ENCODE data around the gene VILL.

Gene VILL

DNA sequence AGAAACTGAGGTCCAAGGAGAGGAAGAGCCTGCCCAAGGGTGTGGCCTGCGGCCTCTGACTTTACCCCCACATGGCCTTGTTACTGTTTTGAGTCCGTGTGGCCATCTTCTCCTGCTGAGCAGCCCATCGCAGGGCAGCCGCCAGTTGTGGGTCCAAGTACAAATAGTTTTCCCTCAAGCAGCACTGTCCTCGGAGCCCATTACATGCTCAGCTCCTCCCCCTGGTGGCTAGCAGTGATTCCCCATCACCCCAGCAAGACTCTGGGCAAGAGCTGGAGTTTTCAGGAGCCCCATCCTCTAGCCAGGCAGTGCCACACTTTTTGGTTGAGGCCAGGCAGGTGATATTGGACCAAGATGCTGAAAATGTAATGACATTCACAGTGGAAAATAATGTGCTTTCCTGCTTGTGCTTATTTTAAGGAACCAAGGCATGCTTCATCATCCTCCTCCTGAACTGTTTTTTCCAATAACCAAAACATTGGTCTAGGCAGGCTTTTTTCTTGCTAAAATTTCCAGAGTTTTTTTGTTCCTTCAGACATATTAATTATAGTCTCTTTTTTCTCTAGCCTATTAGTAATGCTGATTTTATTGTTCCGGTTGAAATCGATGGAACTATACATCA, 23.2 kb upstream of the VILL start:
- TF ChIP-seq CEBPB (IDR thresholded peaks at IDR 0.05) (no peak), ZBTB7A (IDR thresholded peaks at IDR 0.05; ENCODE audit: low read depth) (no peak), TEAD4 (IDR thresholded peaks at IDR 0.05) (no peak), RAD21 (IDR thresholded peaks at IDR 0.05; ENCODE audit: low read depth) (peak; percentile 74)
- TF ChIP-seq, protein P1, sequence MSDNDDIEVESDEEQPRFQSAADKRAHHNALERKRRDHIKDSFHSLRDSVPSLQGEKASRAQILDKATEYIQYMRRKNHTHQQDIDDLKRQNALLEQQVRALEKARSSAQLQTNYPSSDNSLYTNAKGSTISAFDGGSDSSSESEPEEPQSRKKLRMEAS (IDR thresholded peaks at IDR 0.05) = no peak

DNA sequence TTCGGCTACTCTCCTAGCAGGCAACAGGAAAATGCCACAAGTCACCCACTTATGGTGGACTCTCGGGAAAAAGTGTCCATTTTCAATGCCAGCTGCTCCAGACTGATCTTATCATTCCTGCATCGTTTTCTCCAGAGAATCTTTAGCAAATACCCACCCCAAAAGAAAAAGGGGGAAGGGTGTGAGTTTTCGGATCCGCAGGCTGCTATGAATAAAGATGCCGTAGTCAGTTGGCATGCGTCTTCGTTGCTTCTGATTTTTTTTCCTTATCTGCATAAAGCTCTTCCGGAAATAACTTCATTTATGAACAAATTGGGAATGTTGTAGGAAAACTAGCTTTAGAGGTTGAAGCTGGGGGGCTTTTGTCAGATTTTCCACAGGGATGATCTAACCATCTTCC, 22.4 kb upstream of the VILL start:
- TF ChIP-seq CREB1 (IDR thresholded peaks at IDR 0.05; ENCODE audit: low read depth) = no peak

DNA sequence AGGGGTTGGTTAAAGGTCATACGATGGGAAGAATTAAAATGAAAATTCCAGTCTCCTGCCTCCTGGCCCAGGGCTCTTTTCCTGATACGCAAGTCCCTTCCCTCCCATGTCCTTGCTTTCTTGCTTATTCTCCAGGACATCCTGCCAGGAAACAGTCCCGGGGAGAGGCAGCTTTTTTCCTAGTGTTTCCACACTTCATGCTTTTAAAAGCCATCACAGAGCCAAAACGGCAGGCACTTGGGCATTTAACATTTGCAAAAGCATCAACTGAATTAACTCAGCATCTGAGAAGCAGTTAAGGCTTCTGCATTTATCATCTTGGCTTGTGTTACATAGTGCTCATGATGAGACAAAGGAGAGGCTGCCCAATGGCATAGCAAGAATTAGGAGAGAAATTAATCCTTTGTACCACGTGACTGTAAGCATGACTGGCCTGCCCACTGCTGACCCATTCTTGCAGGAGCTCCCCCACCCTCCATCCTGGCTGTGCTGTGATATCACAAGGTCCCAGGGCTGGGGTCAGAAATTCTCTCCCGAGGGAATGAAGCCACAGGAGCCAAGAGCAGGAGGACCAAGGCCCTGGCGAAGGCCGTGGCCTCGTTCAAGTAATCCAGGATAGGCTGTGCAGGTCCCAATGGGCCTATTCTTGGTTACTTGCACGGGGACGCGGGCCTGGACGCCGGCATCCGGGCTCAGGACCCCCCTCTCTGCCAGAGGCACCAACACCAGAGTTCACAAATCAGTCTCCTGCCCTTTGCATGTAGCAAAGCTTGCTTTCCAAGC, 21.6 kb upstream of the VILL start:
- TF ChIP-seq EGR1 (IDR thresholded peaks at IDR 0.05) = no peak
- TF ChIP-seq, protein P2, sequence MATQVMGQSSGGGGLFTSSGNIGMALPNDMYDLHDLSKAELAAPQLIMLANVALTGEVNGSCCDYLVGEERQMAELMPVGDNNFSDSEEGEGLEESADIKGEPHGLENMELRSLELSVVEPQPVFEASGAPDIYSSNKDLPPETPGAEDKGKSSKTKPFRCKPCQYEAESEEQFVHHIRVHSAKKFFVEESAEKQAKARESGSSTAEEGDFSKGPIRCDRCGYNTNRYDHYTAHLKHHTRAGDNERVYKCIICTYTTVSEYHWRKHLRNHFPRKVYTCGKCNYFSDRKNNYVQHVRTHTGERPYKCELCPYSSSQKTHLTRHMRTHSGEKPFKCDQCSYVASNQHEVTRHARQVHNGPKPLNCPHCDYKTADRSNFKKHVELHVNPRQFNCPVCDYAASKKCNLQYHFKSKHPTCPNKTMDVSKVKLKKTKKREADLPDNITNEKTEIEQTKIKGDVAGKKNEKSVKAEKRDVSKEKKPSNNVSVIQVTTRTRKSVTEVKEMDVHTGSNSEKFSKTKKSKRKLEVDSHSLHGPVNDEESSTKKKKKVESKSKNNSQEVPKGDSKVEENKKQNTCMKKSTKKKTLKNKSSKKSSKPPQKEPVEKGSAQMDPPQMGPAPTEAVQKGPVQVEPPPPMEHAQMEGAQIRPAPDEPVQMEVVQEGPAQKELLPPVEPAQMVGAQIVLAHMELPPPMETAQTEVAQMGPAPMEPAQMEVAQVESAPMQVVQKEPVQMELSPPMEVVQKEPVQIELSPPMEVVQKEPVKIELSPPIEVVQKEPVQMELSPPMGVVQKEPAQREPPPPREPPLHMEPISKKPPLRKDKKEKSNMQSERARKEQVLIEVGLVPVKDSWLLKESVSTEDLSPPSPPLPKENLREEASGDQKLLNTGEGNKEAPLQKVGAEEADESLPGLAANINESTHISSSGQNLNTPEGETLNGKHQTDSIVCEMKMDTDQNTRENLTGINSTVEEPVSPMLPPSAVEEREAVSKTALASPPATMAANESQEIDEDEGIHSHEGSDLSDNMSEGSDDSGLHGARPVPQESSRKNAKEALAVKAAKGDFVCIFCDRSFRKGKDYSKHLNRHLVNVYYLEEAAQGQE (IDR thresholded peaks at IDR 0.05; ENCODE audit: low read depth) = no peak
- TF ChIP-seq CREB1 (IDR thresholded peaks at IDR 0.05; ENCODE audit: low read depth) = no peak
- no peak for TF ChIP-seq FOXM1 (IDR thresholded peaks at IDR 0.05; ENCODE audit: borderline replicate concordance, low read depth)
- no peak for TF ChIP-seq EP300 (IDR thresholded peaks at IDR 0.05; ENCODE audit: borderline replicate concordance)
- no peak for TF ChIP-seq CEBPB (IDR thresholded peaks at IDR 0.05)
- TF ChIP-seq, protein P3, sequence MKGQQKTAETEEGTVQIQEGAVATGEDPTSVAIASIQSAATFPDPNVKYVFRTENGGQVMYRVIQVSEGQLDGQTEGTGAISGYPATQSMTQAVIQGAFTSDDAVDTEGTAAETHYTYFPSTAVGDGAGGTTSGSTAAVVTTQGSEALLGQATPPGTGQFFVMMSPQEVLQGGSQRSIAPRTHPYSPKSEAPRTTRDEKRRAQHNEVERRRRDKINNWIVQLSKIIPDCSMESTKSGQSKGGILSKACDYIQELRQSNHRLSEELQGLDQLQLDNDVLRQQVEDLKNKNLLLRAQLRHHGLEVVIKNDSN (IDR thresholded peaks at IDR 0.05) = no peak
- TF ChIP-seq TEAD4 (IDR thresholded peaks at IDR 0.05) = no peak
- no peak for TF ChIP-seq NFIC (IDR thresholded peaks at IDR 0.05)
- TF ChIP-seq ZBTB7A (IDR thresholded peaks at IDR 0.05; ENCODE audit: low read depth) = no peak
- TF ChIP-seq TAF1 (IDR thresholded peaks at IDR 0.05; ENCODE audit: low read depth) = no peak

DNA sequence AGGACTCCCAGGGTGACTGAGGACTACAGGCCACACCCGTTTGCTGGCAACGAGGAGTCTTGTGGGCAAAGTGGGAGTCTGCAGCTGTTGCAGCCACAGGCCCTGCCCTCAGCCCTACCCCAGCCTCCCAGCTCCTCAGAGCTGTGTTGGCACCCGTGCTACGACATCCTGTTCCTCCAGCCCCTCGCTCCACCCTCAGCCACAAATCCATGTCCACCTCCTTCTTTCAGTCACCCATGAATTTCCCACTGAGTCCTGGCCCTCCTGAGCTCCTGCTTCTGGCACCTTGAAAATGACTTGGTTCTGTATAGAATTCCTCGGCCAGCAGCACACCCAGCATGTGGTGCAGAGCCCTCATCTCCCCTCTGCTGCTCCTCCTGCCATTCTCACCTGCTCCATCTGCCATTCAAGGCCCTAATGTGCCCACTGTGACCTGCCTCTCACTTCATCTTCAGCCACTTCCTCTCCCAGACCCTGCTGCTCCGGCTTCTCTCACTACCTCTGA, 20.9 kb upstream of the VILL start:
- no peak for TF ChIP-seq RAD21 (IDR thresholded peaks at IDR 0.05; ENCODE audit: low read depth)
- TF ChIP-seq TCF12 (IDR thresholded peaks at IDR 0.05; ENCODE audit: low read depth) = no peak
- no peak for TF ChIP-seq TAF1 (IDR thresholded peaks at IDR 0.05; ENCODE audit: low read depth)

DNA sequence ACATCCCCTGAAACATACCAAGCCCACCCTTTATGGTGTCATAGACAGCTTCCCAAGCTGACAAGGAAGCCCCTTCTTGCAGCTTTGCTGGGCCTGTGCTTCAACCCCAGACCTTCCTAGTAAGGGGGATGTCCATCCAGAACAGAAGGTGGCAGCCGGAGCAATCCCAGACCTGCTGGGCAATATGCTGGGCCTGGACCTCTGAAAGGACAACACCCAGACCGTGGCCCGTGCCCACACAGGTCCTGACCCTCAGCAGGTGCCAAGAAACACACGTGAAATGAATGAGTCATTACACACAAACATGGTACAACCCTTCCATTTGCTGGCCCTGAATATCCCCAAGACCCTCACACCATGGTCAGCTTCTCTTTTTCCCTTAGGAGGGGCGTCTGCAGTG, 19.8 kb upstream of the VILL start:
- TF ChIP-seq EGR1 (IDR thresholded peaks at IDR 0.05) = no peak
- TF ChIP-seq, protein P2 (IDR thresholded peaks at IDR 0.05; ENCODE audit: low read depth) = no peak
- no peak for TF ChIP-seq RAD21 (IDR thresholded peaks at IDR 0.05; ENCODE audit: low read depth)
- TF ChIP-seq YY1 (IDR thresholded peaks at IDR 0.05; ENCODE audit: low read depth) = no peak
- TF ChIP-seq CREB1 (IDR thresholded peaks at IDR 0.05; ENCODE audit: low read depth) = no peak
- TF ChIP-seq ZBTB7A (IDR thresholded peaks at IDR 0.05; ENCODE audit: low read depth) = no peak
- TF ChIP-seq, protein P1 (IDR thresholded peaks at IDR 0.05) = no peak
- TF ChIP-seq TCF12 (IDR thresholded peaks at IDR 0.05; ENCODE audit: low read depth) = no peak
- TF ChIP-seq, protein P3 (IDR thresholded peaks at IDR 0.05) = no peak
- TF ChIP-seq EP300 (IDR thresholded peaks at IDR 0.05; ENCODE audit: borderline replicate concordance) = no peak
- no peak for TF ChIP-seq TAF1 (IDR thresholded peaks at IDR 0.05; ENCODE audit: low read depth)
- TF ChIP-seq TEAD4 (IDR thresholded peaks at IDR 0.05) = no peak

DNA sequence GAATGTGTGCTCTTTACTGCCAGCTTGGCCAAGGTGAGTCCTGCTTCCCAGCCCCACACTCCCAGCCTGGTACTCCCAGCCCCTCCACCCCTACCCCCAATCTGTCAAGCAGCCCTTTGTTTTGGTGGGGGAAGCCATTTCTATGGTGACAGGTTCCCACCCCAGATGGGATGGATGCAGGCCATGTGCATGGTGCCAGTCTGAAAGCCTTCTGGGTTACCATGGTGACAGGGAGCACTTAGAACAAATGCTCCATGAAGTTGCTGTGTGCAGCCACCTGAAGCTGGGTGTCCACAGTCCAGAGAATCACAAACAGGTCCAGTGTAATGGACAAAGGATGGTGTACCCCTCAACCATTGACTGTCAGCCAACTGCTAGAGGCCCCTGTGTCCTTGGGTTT, 19.1 kb upstream of the VILL start:
- TF ChIP-seq, protein P1 (IDR thresholded peaks at IDR 0.05) = no peak
- TF ChIP-seq ZBTB7A (IDR thresholded peaks at IDR 0.05; ENCODE audit: low read depth) (no peak), YY1 (IDR thresholded peaks at IDR 0.05; ENCODE audit: low read depth) (no peak), NFIC (IDR thresholded peaks at IDR 0.05) (no peak)
- TF ChIP-seq, protein P3 (IDR thresholded peaks at IDR 0.05) = no peak
